ENCODE data around the gene BTNL2. TPM values are rescaled to one million over a fixed set of nuclear protein-coding genes. Genes with fewer than 3 reads are reported as not detected.

BTNL2 gene
- polyA plus RNA-seq, 3 donors, result not detected

- no peak overlapping the region for H3K27ac ChIP-seq (ENCODE audit: low read depth, low read length)
- 40 to 77% (median 72%) methylated on average over 2 to 4 of the region's 4 CpGs for WGBS, 3 donors
Measured at GRCh38 chr6:32426338-32426737, 19.4 kb upstream of the BTNL2 start.

- H3K27ac ChIP-seq (ENCODE audit: low read depth, low read length), result no peak overlapping the region
- 71 to 99% (median 95%) methylated on average over 3 of the region's 3 CpGs for WGBS, 3 donors
Measured at GRCh38 chr6:32424589-32425300, 17.8 kb upstream of the BTNL2 start.

DNA sequence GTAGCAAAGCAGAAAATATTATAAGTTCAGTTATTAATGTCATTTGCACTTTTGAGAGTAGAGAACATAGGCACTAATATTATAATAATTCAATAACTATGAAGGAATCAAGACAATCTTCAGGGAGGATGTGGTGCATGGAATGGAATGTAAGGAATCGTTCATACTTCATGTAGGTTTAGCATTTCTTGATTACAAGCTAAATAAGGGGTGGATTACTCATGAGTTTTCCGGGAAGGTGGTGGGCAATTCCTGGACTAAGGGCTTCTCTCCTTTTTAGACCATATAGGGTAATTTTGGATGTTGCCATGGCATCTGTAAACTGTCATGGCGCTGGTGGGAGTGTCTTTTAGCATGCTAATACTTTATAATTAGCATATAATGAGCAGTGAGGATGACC lies 9.1 kb upstream of the BTNL2 start:
- H3K27ac ChIP-seq (ENCODE audit: low read depth, low read length), result no peak overlapping the region
- 72 to 78% (median 73%) methylated on average over 3 of the region's 3 CpGs for WGBS, 3 donors

- 6 to 13% (median 9%) methylated on average over 13 of the region's 13 CpGs for WGBS, 3 donors
- H3K27ac ChIP-seq (ENCODE audit: low read depth, low read length), result no peak overlapping the region
Measured at GRCh38 chr6:32415521-32416019, 8.6 kb upstream of the BTNL2 start.

DNA sequence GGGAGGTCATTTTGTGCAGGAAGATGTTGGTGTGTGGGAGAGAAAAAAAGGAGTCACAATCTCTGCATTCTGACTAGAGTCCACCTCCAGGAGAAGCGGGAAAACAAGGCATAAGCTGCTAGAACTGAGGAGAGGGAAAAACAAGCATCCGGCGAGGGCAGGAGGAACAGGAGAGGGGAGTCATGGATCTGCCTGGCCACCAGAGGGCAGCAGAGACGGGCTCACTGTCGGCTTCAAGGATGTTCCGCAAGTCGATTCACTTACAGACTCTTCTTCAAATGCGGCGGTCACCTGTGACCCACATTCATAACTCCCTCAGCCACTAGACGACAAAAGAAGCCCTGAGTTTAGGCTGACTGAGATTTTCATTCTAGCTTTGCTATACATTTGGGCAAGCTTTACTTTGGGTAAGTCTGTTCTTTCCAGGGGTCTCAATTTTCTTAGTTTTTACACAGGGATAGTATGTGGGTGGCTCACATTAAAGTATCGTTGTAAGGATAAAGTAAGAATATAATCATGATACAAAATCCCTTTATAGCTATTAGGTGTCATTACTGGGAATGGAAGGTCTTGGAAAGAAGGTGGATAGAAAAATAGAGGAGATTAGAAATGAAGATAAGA lies 6.6 kb upstream of the BTNL2 start:
- no peak overlapping the region for H3K27ac ChIP-seq (ENCODE audit: low read depth, low read length)
- WGBS, 3 donors, result 4 to 9% (median 5%) methylated on average over 11 of the region's 11 CpGs

GRCh38 chr6:32411566-32412327 lies 4.8 kb upstream of the BTNL2 start:
- no peak overlapping the region for H3K27ac ChIP-seq (ENCODE audit: low read depth, low read length)
- WGBS, 3 donors, result 67 to 86% (median 81%) methylated on average over 9 of the region's 9 CpGs

- H3K27ac ChIP-seq (ENCODE audit: low read depth, low read length), result no peak overlapping the region
- WGBS, 3 donors, result 39 to 63% (median 50%) methylated on average over 5 of the region's 5 CpGs
Measured at GRCh38 chr6:32410906-32411305, 3.9 kb upstream of the BTNL2 start.

DNA sequence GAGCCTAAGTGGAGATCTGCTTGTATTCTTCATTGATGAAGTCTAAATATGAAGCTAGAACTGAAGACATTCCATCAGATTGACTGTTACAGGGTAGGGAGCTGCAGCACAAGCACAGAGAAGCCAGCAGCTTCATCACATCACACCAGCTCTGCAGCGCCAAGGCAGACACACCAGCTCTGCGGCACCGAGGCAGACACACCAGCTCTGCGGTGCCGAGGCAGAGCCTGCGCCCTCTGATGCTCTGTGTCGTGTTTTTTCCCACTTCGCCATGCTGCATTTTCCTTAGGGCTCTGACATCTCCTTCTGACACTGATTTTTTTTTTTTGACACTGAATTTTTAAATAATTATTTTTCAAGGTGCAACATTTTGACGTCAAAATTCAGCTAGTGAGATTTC lies 784 bp downstream of the BTNL2 start:
- WGBS, 3 donors, result 80 to 88% (median 80%) methylated on average over 9 of the region's 9 CpGs
- no peak overlapping the region for H3K27ac ChIP-seq (ENCODE audit: low read depth, low read length)

- H3K27ac ChIP-seq (ENCODE audit: low read depth, low read length), result no peak overlapping the region
- 13 to 43% (median 39%) methylated on average over 1 of the region's 1 CpG for WGBS, 3 donors
Measured at GRCh38 chr6:32405656-32406055, 1.3 kb downstream of the BTNL2 start.

DNA sequence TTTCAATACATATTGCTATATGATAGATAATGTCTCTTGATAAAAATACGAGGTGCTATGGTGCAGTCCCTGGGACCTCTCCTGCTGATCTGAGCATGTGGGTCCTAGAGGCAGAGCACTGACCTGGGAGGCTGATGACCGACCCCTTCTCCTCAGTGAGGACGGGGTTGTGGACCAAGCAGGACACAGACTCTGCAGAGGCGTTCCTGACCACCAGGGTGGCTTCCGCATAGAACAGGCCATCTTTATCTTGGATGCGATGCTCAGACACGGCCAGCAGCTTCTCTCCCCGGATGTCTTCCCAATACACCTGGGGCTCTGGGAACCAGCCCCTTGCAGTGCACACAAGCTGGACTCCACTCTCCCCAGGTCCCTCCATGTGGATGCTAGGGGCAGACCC lies 4.2 kb downstream of the BTNL2 start:
- no peak overlapping the region for H3K27ac ChIP-seq (ENCODE audit: low read depth, low read length)
- 49 to 76% (median 61%) methylated on average over 8 of the region's 8 CpGs for WGBS, 3 donors

- H3K27ac ChIP-seq (ENCODE audit: low read depth, low read length), result no peak overlapping the region
- 33 to 44% (median 40%) methylated on average over 4 of the region's 4 CpGs for WGBS, 3 donors
Measured at GRCh38 chr6:32401284-32401963, 5.6 kb downstream of the BTNL2 start.

DNA sequence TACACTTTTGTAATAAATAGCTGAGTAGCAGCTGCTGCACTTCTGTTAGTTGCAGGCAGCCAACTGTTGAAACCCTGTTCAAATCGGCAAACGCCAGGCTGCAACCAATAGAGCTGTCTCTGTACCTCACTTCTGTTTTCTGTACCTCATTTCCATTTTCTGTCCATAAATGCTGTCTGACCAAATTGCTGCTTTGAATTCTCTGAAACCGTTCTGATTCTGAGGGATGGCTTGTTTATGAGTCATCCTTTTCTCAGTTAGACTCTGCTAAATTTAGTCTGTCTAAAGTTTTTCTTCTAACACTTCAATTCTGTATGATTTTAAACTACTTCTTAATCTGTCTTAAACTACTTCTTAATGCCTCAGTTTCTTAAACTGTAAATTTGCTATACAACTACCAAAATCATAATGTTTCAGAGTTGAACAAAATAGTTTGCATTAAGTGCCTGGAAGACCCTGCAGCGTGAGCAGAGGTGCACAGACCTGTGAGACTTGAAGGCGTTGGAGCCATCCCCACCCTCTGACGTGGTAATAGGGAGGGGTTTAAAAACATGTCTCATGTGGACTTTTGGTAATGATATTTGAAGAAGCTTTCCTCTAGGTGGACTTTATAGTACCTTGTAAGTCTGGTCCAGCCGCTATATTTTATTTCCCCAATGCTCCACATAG lies 9.6 kb downstream of the BTNL2 start:
- 71 to 85% (median 84%) methylated on average over 7 of the region's 7 CpGs for WGBS, 3 donors
- H3K27ac ChIP-seq (ENCODE audit: low read depth, low read length), result no peak overlapping the region

DNA sequence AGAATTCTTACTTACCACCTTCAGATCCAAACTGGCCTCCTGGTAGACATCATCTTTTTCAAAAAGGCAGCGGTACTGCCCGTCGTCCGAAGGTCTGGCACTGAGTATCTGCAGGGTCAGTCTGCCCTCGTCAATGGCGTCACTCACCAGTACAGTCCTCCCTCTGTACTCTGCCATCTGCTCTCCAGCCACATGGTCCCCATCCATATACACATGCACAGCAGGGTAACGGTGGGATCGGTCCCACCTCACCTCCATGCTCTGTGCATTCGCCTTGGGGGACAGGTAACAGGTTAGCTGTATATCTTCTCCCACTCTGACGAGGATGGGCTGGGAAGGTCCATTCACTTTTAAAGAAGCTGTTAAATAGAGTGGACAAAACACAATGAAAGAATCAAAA lies 11.0 kb downstream of the BTNL2 start:
- no peak overlapping the region for H3K27ac ChIP-seq (ENCODE audit: low read depth, low read length)
- WGBS, 3 donors, result 86 to 97% (median 96%) methylated on average over 10 of the region's 10 CpGs

GRCh38 chr6:32393665-32394420 lies 13.1 kb downstream of the BTNL2 start:
- no peak overlapping the region for H3K27ac ChIP-seq (ENCODE audit: low read depth, low read length)
- 36 to 60% (median 58%) methylated on average over 7 of the region's 7 CpGs for WGBS, 3 donors

GRCh38 chr6:32391505-32391904 lies 15.5 kb downstream of the BTNL2 start:
- WGBS, 3 donors, result 87 to 97% (median 96%) methylated on average over 6 of the region's 6 CpGs
- H3K27ac ChIP-seq (ENCODE audit: low read depth, low read length), result no peak overlapping the region

- H3K27ac ChIP-seq (ENCODE audit: low read depth, low read length), result no peak overlapping the region
- WGBS, 3 donors, result 48 to 61% (median 58%) methylated on average over 6 of the region's 6 CpGs
Measured at GRCh38 chr6:32387589-32388340, 19.2 kb downstream of the BTNL2 start.

GRCh38 chr6:32386040-32386439 lies 20.9 kb downstream of the BTNL2 start:
- H3K27ac ChIP-seq (ENCODE audit: low read depth, low read length), result no peak overlapping the region
- WGBS, 3 donors, result 91 to 100% (median 92%) methylated on average over 1 of the region's 1 CpG

All from adipose tissue (tissue), 3 donors.